HepG2 (cell line): ENCODE measurements around the gene COLGALT1. TPM values are rescaled to one million over a fixed set of nuclear protein-coding genes. Genes with fewer than 3 reads are reported as not detected.

Experiments
- ATAC-seq: fragments of 200-7000 bp; cut with Tn5 transposase; 3 replicates; pipeline ENCODE4 v1.9.1; 2020; ENCODE audit warnings: mild to moderate bottlenecking, moderate library complexity
- BruUV-seq: library from RNA; stranded (reverse); fragments of 400-500 nt; replicated peaks from 2 replicates; lab custom pipeline; 2021; lab: Mats Ljungman, UMichigan
- CTCF ChIA-PET: fragments of 300-600 bp; formaldehyde crosslinking; extraction: SDS; loops from one replicate; lab custom pipeline; 2021; ENCODE audit warnings: low total read pairs, inconsistent platforms, low intra/inter-chr PET ratio; lab: Yijun Ruan, JAX
- POLR2A ChIA-PET: fragments of 350-600 bp; sonication (Branson Sonifier 250); formaldehyde crosslinking; loops from one replicate; lab custom pipeline; 2020; ENCODE audit warnings: antibody characterized with exemption, inconsistent platforms; lab: Yijun Ruan, JAX
- DNase-seq: peaks from one replicate; pipeline ENCODE4 v3.0.0-alpha.2; 2015; ENCODE audit warnings: low spot score
- FAIRE-seq: peaks from 3 replicates; lab custom pipeline; 2011; peaks lifted over from hg19 to GRCh38; lab: Jason Lieb, UNC
- H2AFZ ChIP-seq: one replicate; pipeline ENCODE4 v1.6.1; 2011; ENCODE audit warnings: low read length, inconsistent platforms
- H3K27ac ChIP-seq: fragments of 300-600 bp; 3 replicates; pipeline ENCODE4 v1.8.0; 2011; ENCODE audit warnings: mixed run types, mild to moderate bottlenecking, mixed read lengths, low read length, inconsistent platforms; ENCODE audit not compliant: insufficient read depth; ENCODE audit errors: extremely low read length
- H3K27me3 ChIP-seq, 2 experiments: fragments of 200-600 bp in 1 of 2; 2 replicates in 1 of 2; 3 replicates in 1 of 2; pipeline versions ENCODE4 v1.6.0 to v1.8.0; 2011; ENCODE audit warnings: low read length in 2 of 2, mild to moderate bottlenecking in 2 of 2, moderate library complexity in 2 of 2, inconsistent platforms in 1 of 2; ENCODE audit not compliant: insufficient read depth in 2 of 2, control insufficient read depth in 1 of 2
- H3K36me3 ChIP-seq, 2 experiments: fragments of 200-600 bp in 1 of 2; replicated peaks in 1 of 2; 2 replicates in 1 of 2; 3 replicates in 1 of 2; pipeline versions ENCODE4 v1.5.1 to v1.8.0; 2011; ENCODE audit warnings: low read length in 2 of 2, inconsistent platforms in 1 of 2; ENCODE audit not compliant: insufficient read depth in 2 of 2, control insufficient read depth in 1 of 2
- H3K4me1 ChIP-seq: 2 replicates; pipeline ENCODE4 v1.5.1; 2012; ENCODE audit warnings: low read length, inconsistent platforms; ENCODE audit not compliant: insufficient read depth
- H3K4me2 ChIP-seq: 2 replicates; pipeline ENCODE4 v1.6.0; 2011; ENCODE audit warnings: low read depth, low read length, inconsistent platforms
- H3K4me3 ChIP-seq, 3 experiments: fragments of 200-600 bp in 1 of 3; sonication (generic), shearing (Covaris generic) in 1 of 3; replicated peaks in 1 of 3; 2 replicates each; pipeline ENCODE4 v1.5.1; 2011 to 2016; ENCODE audit warnings: low read length in 3 of 3, inconsistent platforms in 2 of 3, low read depth in 2 of 3, mild to moderate bottlenecking in 2 of 3, control low read depth in 1 of 3, mixed read lengths in 1 of 3; ENCODE audit not compliant: insufficient read depth in 1 of 3
- H3K79me2 ChIP-seq: one replicate; pipeline ENCODE4 v1.6.1; 2011; ENCODE audit warnings: low read length, inconsistent platforms; ENCODE audit not compliant: insufficient read depth
- H3K9ac ChIP-seq: 2 replicates; pipeline ENCODE4 v1.6.0; 2011; ENCODE audit warnings: mild to moderate bottlenecking, low read depth, low read length, inconsistent platforms; ENCODE audit not compliant: insufficient read depth
- H3K9me3 ChIP-seq: 2 replicates; pipeline ENCODE4 v1.5.1; 2012; ENCODE audit warnings: mild to moderate bottlenecking, low read length
- H4K20me1 ChIP-seq: 2 replicates; pipeline ENCODE4 v1.6.0; 2011; ENCODE audit warnings: inconsistent platforms, mild to moderate bottlenecking, low read length, moderate library complexity; ENCODE audit not compliant: insufficient read depth
- AGO2 ChIP-seq: fragments of 200-400 bp; formaldehyde crosslinking; optimal IDR thresholded peaks from 2 replicates; pipeline ENCODE3; 2017; ENCODE audit warnings: mild to moderate bottlenecking, low read depth, low read length, moderate library complexity
- EP300 ChIP-seq, 3 experiments: sonication (generic) in 1 of 3; formaldehyde crosslinking in 1 of 3; IDR thresholded peaks; 2 replicates each; pipeline versions ENCODE4 v1.5.1 to v1.6.1; 2011 to 2020; ENCODE audit warnings: low read depth in 2 of 3, low read length in 2 of 3, borderline replicate concordance in 1 of 3, improper control_type of control experiment in 1 of 3, mild to moderate bottlenecking in 1 of 3, missing genetic modification reagents in 1 of 3, moderate library complexity in 1 of 3
- HNRNPK ChIP-seq: fragments of 200-400 bp; formaldehyde crosslinking; IDR thresholded peaks from 2 replicates; pipeline ENCODE4 v1.6.1; 2018; ENCODE audit warnings: low read length, low read depth, moderate library complexity, mild to moderate bottlenecking; ENCODE audit not compliant: poor library complexity, severe bottlenecking
- RBFOX2 ChIP-seq: fragments of 200-400 bp; formaldehyde crosslinking; IDR thresholded peaks from 2 replicates; pipeline ENCODE4 v1.6.1; 2017; ENCODE audit warnings: low read depth, mild to moderate bottlenecking, low read length
- RORA ChIP-seq: sonication (generic); formaldehyde crosslinking; IDR thresholded peaks from 2 replicates; pipeline ENCODE4 v1.5.0; 2020; ENCODE audit warnings: mild to moderate bottlenecking, missing genetic modification reagents, moderate library complexity
- ZNF629 ChIP-seq: sonication (generic); formaldehyde crosslinking; conservative IDR thresholded peaks from 2 replicates; pipeline ENCODE4 v1.5.0; 2020; ENCODE audit warnings: missing genetic modification reagents
- WGBS: methylation state at CpG from one replicate; pipeline ENCODE4 v1.1.6; 2017; ENCODE audit warnings: low lambda C conversion rate; 5-methylcytosine and 5-hydroxymethylcytosine counted together
- in situ Hi-C: cut with HindIII; loops from 2 replicates; pipeline ENCODE4 v1.10.0; 2017; ENCODE audit warnings: low pct_unique_long_range_greater_than_20kb; ENCODE audit not compliant: extremely low pct_ligation_motif_present
- intact Hi-C: fragments of 100-400 bp; cut with micrococcal nuclease; formaldehyde crosslinking; loops from one replicate; pipeline ENCODE4 v1.10.0; 2022; ENCODE audit not compliant: unreplicated experiment
- polyA plus RNA-seq, 8 experiments: library from polyadenylated mRNA; depleted of rRNA in 3 of 8; stranded (reverse) in 7 of 8; unstranded in 1 of 8; fragments of >200 nt; fragmentation: Illumina TruSeq in 4 of 8; extraction: Trizol in 4 of 8; gene quantifications; 2 replicates each; pipeline versions ENCODE4 v1.2.1 to v1.2.3, GENCODE V29; 2011 to 2016; ENCODE audit warnings: low read depth in 4 of 8, missing spikeins in 1 of 8, mixed read lengths in 1 of 8; ENCODE audit not compliant: insufficient read depth in 1 of 8
- total RNA-seq, 5 experiments: library from RNA; depleted of rRNA; stranded (reverse); fragments of >200 nt; fragmentation: Illumina TruSeq; extraction: Trizol; gene quantifications; 2 replicates each; pipeline ENCODE4 v1.2.3, GENCODE V29; 2016; ENCODE audit warnings: low read depth in 1 of 5

COLGALT1 gene
- total and polyA plus RNA-seq, 2 of the 13 experiments (the other 11 are each of a cell fraction or from before 2014, with no cell fraction given) = 58.0 to 211 TPM

GRCh38 chr19:17575871-17576757 lies 20.7 kb downstream of the COLGALT1 start:
- ChIA-PET POLR2A (no interaction called here), CTCF (interaction anchor here (1.0 kb wide), 1 partner anchor 80 kb away, joined by 3 read pairs; no protein-coding TSS in a partner anchor)
- Histone ChIP-seq H3K4me2 (no peak overlapping the region), H2AFZ (no peak overlapping the region), H3K27ac (no peak overlapping the region), H3K79me2 (no peaks in the 10 kb centered on the region), H3K9me3 (no peaks in the 10 kb centered on the region), H4K20me1 (peaks cover 2% of the 10 kb centered on the region; the same call in 1 of the 2 replicates), H3K4me3 (no peak overlapping the region), H3K4me1 (no peaks in the 10 kb centered on the region), H3K9ac (no peak overlapping the region), H3K36me3 (peaks cover 17 to 46% of the 10 kb centered on the region in 2 experiments), H3K27me3 (no peaks in the 10 kb centered on the region)
- no peak for ATAC-seq
- 97% methylated on average over 11 of the region's 11 CpGs for WGBS
- in situ Hi-C loops (loop anchor here (10.0 kb wide), 1 partner anchor 121 kb away; no protein-coding TSS in a partner anchor), intact Hi-C loops (no loop called here)
- DNase-seq = no peak
- BruUV-seq = no TSS peak
- no peak for FAIRE-seq
- no peak for TF ChIP-seq EP300 (IDR thresholded peaks at IDR 0.05; ENCODE audit: low read depth in 2 of 2, low read length in 2 of 2)
- no peak for TF ChIP-seq EP300 (CRISPR knock-in tag; IDR thresholded peaks at IDR 0.05; ENCODE audit: borderline replicate concordance)
- peak; percentile 85 for TF ChIP-seq ZNF629
- TF ChIP-seq, all 625 proteins: peak for 1

GRCh38 chr19:17576758-17577456 lies 21.5 kb downstream of the COLGALT1 start:
- Histone ChIP-seq H3K36me3 (peaks cover 17 to 51% of the 10 kb centered on the region in 2 experiments), H3K4me2 (no peak overlapping the region), H3K79me2 (no peaks in the 10 kb centered on the region), H4K20me1 (peaks cover 2% of the 10 kb centered on the region; the same call in 1 of the 2 replicates), H3K9me3 (no peaks in the 10 kb centered on the region), H3K4me3 (no peak overlapping the region), H3K9ac (no peak overlapping the region), H3K27ac (no peak overlapping the region), H3K27me3 (no peaks in the 10 kb centered on the region), H3K4me1 (no peaks in the 10 kb centered on the region), H2AFZ (no peak overlapping the region)
- TF ChIP-seq RBFOX2 (peak; percentile 39; the same call in 1 of the 2 replicates), HNRNPK (peak; percentile 36), AGO2 (no peak), RORA (CRISPR knock-in tag) (no peak)
- no peak for FAIRE-seq
- intact Hi-C loops = no loop called here
- in situ Hi-C loops = loop anchor here (10.0 kb wide), 1 partner anchor 122 kb away; no protein-coding TSS in a partner anchor
- ChIA-PET CTCF (no interaction called here), POLR2A (no interaction called here)
- WGBS = 94% methylated on average over 34 of the region's 34 CpGs
- BruUV-seq = no TSS peak
- peak; percentile 44; the same call in 2 of the 3 replicates for ATAC-seq
- no peak for DNase-seq
